ENCODE results near the gene AP3S1.

AP3S1 gene

DNA sequence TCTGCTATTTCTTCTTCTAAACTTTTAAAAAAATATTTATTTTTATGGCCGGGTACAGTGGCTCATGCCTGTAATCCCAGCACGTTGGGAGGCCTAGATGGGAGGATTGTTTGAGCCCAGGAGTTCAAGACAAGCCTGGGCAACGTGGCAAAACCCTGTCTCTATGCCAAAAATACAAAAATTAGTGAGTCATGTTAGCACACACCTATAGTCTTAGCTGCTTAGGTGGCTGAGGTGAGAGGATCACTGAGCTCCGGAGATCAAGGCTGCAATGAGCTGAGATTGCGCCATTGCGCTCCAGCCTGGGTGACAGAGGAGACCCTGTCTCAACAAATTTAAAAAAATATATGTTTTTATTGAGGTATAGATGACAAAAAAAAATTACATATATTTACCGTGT lies 5.6 kb downstream of the AP3S1 start:
- no peak overlapping the region for H3K4me3 ChIP-seq (ENCODE audit: control insufficient read depth, low read depth, low read length)

GRCh38 chr5:115849258-115849798 lies 7.6 kb downstream of the AP3S1 start:
- DNase-seq (ENCODE audit: low read depth): no peak
- TF ChIP-seq, protein P1, sequence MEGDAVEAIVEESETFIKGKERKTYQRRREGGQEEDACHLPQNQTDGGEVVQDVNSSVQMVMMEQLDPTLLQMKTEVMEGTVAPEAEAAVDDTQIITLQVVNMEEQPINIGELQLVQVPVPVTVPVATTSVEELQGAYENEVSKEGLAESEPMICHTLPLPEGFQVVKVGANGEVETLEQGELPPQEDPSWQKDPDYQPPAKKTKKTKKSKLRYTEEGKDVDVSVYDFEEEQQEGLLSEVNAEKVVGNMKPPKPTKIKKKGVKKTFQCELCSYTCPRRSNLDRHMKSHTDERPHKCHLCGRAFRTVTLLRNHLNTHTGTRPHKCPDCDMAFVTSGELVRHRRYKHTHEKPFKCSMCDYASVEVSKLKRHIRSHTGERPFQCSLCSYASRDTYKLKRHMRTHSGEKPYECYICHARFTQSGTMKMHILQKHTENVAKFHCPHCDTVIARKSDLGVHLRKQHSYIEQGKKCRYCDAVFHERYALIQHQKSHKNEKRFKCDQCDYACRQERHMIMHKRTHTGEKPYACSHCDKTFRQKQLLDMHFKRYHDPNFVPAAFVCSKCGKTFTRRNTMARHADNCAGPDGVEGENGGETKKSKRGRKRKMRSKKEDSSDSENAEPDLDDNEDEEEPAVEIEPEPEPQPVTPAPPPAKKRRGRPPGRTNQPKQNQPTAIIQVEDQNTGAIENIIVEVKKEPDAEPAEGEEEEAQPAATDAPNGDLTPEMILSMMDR (IDR thresholded peaks at IDR 0.05; ENCODE audit: control insufficient read depth, insufficient read depth, low read depth, low read length, missing control alignments): no peak
- no peak overlapping the region for H3K4me3 ChIP-seq (ENCODE audit: control insufficient read depth, low read depth, low read length)

More for the DNA sequence above, 5.6 kb downstream of the AP3S1 start:
- TF ChIP-seq, protein P1 (IDR thresholded peaks at IDR 0.05; ENCODE audit: control insufficient read depth, insufficient read depth, low read depth, low read length, missing control alignments): no peak
- no peak for DNase-seq (ENCODE audit: low read depth)

DNA sequence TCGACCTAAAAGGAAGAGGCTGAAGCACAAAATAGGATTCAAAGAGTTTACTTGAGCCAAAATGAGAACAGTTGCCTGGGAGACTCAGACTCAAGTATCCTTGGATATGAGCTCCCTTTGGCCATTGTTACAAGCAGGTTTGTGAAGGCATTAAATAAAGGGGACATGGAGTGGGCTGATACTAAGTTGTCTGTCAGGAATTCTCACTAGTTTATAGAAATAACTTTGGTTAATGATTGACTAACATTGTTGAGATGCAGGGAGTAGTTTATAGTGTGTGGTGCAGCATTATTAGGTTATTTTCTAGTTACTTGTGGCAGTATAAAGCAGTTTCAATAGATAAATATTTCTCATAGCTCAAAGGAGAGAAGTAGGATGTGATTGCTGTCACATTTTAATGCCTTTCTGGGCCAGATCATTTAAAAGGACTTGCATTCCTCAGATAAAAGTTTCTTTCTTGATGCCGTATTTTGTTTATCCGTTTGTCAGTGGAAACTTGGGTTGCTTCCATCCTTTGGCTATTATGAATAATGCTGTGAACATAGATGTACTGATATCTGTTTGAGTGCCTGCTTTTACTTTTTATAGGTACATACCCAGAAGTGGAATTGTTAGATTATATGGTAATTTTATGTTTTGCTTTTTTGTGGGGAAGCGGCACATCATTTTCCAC lies 9.1 kb downstream of the AP3S1 start:
- TF ChIP-seq, protein P1 (IDR thresholded peaks at IDR 0.05; ENCODE audit: control insufficient read depth, insufficient read depth, low read depth, low read length, missing control alignments): no peak
- DNase-seq (ENCODE audit: low read depth): no peak
- no peak overlapping the region for H3K4me3 ChIP-seq (ENCODE audit: control insufficient read depth, low read depth, low read length)

- H3K4me3 ChIP-seq (ENCODE audit: control insufficient read depth, low read depth, low read length): no peak overlapping the region
Observed at GRCh38 chr5:115854139-115854538, 12.4 kb downstream of the AP3S1 start.

DNA sequence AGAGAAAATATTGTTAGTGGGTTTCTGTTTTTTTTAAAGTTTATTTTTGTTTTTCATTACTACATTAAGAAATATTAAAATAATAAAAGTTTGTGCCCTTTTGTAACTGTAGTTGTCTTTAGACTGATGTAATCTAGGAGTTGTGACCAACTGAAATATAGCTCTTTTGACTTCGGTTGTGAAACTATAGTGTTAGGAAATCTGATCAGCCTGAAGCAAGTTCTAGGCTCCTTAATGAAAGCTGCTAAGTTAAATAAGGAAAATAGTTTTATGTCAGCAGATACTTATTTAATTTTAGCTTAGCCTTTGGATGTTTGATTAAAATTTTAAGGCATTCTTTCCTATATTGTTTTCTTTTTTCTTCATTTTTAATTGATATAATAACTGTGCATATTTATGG lies 14.2 kb downstream of the AP3S1 start:
- H3K4me3 ChIP-seq (ENCODE audit: control insufficient read depth, low read depth, low read length): no peak overlapping the region
- DNase-seq (ENCODE audit: low read depth): no peak
- TF ChIP-seq, protein P1 (IDR thresholded peaks at IDR 0.05; ENCODE audit: control insufficient read depth, insufficient read depth, low read depth, low read length, missing control alignments): no peak

More at GRCh38 chr5:115854139-115854538, 12.4 kb downstream of the AP3S1 start:
- TF ChIP-seq, protein P1 (IDR thresholded peaks at IDR 0.05; ENCODE audit: control insufficient read depth, insufficient read depth, low read depth, low read length, missing control alignments): no peak
- no peak for DNase-seq (ENCODE audit: low read depth)

- H3K4me3 ChIP-seq (ENCODE audit: control insufficient read depth, low read depth, low read length): no peak overlapping the region
- DNase-seq (ENCODE audit: low read depth): no peak
- TF ChIP-seq, protein P1 (IDR thresholded peaks at IDR 0.05; ENCODE audit: control insufficient read depth, insufficient read depth, low read depth, low read length, missing control alignments): no peak
Observed at GRCh38 chr5:115857057-115857479, 15.3 kb downstream of the AP3S1 start.

Measured in AG09309 (cell line).